GM12874 (cell line): Measurements from ENCODE around the gene LRRC30.

Experiments
- TF ChIP-seq, protein P1 (sequence below): IDR thresholded peaks from 2 replicates; pipeline ENCODE4 v1.5.1; 2011; ENCODE audit warnings: low read depth, mild to moderate bottlenecking, control low read depth, low read length, moderate library complexity; ENCODE audit not compliant: insufficient read depth

LRRC30 gene

GRCh38 chr18:7198326-7198725 lies 32.6 kb upstream of the LRRC30 start:
- TF ChIP-seq, protein P1, sequence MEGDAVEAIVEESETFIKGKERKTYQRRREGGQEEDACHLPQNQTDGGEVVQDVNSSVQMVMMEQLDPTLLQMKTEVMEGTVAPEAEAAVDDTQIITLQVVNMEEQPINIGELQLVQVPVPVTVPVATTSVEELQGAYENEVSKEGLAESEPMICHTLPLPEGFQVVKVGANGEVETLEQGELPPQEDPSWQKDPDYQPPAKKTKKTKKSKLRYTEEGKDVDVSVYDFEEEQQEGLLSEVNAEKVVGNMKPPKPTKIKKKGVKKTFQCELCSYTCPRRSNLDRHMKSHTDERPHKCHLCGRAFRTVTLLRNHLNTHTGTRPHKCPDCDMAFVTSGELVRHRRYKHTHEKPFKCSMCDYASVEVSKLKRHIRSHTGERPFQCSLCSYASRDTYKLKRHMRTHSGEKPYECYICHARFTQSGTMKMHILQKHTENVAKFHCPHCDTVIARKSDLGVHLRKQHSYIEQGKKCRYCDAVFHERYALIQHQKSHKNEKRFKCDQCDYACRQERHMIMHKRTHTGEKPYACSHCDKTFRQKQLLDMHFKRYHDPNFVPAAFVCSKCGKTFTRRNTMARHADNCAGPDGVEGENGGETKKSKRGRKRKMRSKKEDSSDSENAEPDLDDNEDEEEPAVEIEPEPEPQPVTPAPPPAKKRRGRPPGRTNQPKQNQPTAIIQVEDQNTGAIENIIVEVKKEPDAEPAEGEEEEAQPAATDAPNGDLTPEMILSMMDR: no peak

DNA sequence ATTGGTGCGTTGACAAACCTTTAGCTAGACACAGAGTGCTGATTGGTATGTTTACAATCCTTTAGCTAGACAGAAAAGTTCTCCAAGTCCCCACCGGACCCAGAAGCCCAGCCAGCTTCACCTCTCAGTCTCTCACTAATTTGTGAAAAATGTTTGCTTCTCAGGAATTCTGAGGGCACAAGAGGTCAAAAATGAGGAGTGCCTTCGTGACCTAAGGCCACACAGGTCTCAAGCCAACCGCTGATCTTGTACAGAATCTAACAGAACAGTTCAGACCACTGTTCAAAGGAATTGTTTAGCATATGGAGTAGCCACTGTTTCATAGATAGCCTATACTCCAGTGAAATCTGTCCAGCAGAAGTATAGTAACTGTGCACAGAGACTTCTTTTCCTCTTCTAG lies 29.8 kb upstream of the LRRC30 start:
- TF ChIP-seq, protein P1: no peak

- TF ChIP-seq, protein P1: no peak
Observed at GRCh38 chr18:7202169-7202568, 28.7 kb upstream of the LRRC30 start.

- TF ChIP-seq, protein P1: no peak
Observed at GRCh38 chr18:7205346-7205745, 25.5 kb upstream of the LRRC30 start.

DNA sequence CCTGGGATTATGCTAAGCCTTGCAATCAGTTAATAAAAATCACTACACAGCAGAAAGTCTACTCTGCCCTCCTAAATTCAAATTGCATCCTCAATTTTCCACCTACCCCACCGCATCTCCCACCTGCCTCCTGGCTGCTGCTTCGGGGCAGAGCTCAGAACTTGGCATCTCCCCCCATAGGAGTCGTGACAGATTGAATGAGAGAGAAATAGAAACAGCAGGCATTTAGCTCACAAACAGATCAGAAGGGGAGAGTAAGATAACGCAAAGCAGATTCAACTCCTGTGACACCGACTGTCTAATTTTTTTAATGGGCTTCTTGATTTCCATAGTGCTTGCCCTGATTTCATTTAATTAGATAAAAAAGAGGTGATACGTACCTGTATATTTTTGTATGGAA lies 24.7 kb upstream of the LRRC30 start:
- TF ChIP-seq, protein P1: no peak

GRCh38 chr18:7207366-7207915 lies 23.4 kb upstream of the LRRC30 start:
- TF ChIP-seq, protein P1: no peak

DNA sequence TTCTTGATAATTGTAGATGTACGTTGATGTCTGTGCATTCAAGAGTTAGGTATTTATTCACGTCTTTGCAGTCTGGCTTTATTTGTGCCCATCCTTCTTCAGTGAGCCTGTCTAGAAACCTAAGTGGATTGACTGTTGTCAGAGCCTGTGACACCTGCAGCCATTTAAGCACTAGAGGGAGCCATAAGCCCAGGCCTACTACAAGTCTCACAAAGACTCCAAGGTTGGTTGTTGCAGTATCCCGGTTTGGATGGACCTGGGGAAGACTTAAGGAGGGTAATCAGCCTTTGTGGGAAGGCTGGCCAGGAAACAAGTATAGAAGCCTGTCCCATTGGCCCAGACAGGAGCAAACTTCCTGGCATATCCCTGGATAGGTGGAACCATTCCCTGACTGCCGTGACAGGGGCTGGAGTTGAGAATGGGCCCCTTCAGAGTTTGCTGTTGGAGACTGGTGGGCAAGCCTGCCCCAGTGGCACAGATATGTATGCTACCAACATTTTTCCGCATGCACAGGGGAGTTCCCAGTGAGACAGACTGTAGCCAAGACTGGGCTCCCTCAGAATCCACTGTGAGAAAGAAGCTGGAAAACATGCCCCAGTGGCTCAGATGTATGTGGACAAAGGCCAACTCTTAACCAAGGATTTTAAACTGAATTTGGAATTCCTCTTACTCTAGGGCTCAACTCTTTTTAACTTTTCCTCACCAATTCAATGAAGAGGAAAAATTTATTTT lies 9.3 kb upstream of the LRRC30 start:
- TF ChIP-seq, protein P1: peak; percentile 65
